Activated T-cell treated with anti-CD3 and anti-CD28 coated beads for 4 hours (primary cell): ENCODE measurements around the gene RAB4B.
"Not testable (repeated sequence)": the region's sequence is repeated elsewhere in the genome, so short reads cannot be mapped to it uniquely, and the experiment has no call there.

Experiments
- DNase-seq: peaks from one replicate; pipeline ENCODE4 v3.0.0-alpha.2; 2020

RAB4B gene

GRCh38 chr19:40750874-40751537 is 27.0 kb upstream of the RAB4B start, which contains the start of gene SNRPA:
Gene SNRPA (plus strand): TSS chr19:40751203. CDS start chr19:40751409, 206 bp downstream.
- DNase-seq = peak; percentile 93

- no peak for DNase-seq
Observed at GRCh38 chr19:40752257-40752781, 25.7 kb upstream of the RAB4B start.

- peak; percentile 33 for DNase-seq
Observed at GRCh38 chr19:40754611-40755247, 23.3 kb upstream of the RAB4B start.

GRCh38 chr19:40755248-40755624 is 22.8 kb upstream of the RAB4B start:
- no peak for DNase-seq

- DNase-seq = no peak
Observed at GRCh38 chr19:40755791-40756190, 22.3 kb upstream of the RAB4B start.

GRCh38 chr19:40756502-40757110 is 21.4 kb upstream of the RAB4B start:
- no peak for DNase-seq

- no peak for DNase-seq
Observed at GRCh38 chr19:40758491-40758890, 19.6 kb upstream of the RAB4B start.

- no peak for DNase-seq
Observed at GRCh38 chr19:40759352-40759751, 18.7 kb upstream of the RAB4B start.

- no peak for DNase-seq
Observed at GRCh38 chr19:40762754-40763470, 15.1 kb upstream of the RAB4B start.

- DNase-seq = no peak
Observed at GRCh38 chr19:40763526-40763925, 14.5 kb upstream of the RAB4B start.

GRCh38 chr19:40763963-40764362 is 14.1 kb upstream of the RAB4B start:
- no peak for DNase-seq

- not testable (repeated sequence) for DNase-seq
Observed at GRCh38 chr19:40766385-40766784, 11.7 kb upstream of the RAB4B start.

GRCh38 chr19:40768869-40769268 is 9.2 kb upstream of the RAB4B start:
- DNase-seq = no peak

- not testable (repeated sequence) for DNase-seq
Observed at GRCh38 chr19:40771101-40771862, 6.8 kb upstream of the RAB4B start.

GRCh38 chr19:40774916-40775631 is 3.0 kb upstream of the RAB4B start, which contains the start of gene MIA:
Gene MIA (plus strand): TSS chr19:40775521. CDS start chr19:40775543, 22 bp downstream.
- DNase-seq = no peak

GRCh38 chr19:40775632-40776022 is 2.4 kb upstream of the RAB4B start:
- no peak for DNase-seq

- DNase-seq = no peak
Observed at GRCh38 chr19:40776364-40776763, 1.7 kb upstream of the RAB4B start.

- DNase-seq = peak; percentile 88
Observed at GRCh38 chr19:40776932-40777644, 959 bp upstream of the RAB4B start.

- DNase-seq = no peak
Observed at GRCh38 chr19:40777645-40777936, 456 bp upstream of the RAB4B start.

GRCh38 chr19:40778706-40779284 is 748 bp downstream of the RAB4B start:
- DNase-seq = no peak

GRCh38 chr19:40780582-40780981 is 2.5 kb downstream of the RAB4B start:
- DNase-seq = no peak
